Measurements from ENCODE around the gene NHS.

DNA sequence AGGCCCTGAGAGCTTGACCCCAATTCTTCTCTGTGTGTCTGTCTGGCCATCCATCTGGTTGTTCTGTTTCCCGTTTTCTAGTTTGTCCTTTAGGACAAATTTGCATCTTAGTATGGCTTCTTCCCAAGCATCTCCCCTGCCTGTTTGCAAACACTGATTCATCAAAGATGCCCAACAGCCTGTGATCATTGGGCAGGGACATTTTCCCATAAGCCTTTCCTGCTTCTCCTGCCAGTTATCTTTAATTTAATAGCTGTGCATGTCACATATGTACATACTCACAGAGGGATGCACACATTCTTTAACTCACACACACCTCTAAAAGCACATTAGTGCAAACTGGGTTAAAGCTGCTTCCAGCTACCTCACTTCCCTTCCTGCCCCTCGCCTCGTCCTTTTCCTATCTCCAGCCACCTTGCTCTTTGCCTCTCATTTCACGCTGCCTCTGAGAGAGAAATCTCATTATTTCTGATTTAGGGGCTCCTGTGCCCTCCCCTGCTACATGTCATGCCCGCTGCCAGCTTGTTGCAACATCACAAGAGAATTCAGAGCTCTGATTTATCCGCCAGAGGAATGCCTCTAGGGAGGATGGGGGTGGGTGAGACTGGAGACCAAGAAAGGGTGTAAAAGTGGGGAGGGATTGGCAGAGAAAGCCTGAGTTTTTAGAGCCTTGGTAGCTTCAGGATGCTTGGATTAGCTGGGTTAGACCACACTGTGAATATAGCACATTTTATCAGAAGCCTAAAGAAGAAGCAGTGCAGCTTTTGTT, 100.6 kb downstream of the NHS start:
- TF ChIP-seq RFX5 (IDR thresholded peaks at IDR 0.05) = no peak
- TF ChIP-seq POLR2A (IDR thresholded peaks at IDR 0.05; ENCODE audit: low read length) = no peak
- TF ChIP-seq, protein P1, sequence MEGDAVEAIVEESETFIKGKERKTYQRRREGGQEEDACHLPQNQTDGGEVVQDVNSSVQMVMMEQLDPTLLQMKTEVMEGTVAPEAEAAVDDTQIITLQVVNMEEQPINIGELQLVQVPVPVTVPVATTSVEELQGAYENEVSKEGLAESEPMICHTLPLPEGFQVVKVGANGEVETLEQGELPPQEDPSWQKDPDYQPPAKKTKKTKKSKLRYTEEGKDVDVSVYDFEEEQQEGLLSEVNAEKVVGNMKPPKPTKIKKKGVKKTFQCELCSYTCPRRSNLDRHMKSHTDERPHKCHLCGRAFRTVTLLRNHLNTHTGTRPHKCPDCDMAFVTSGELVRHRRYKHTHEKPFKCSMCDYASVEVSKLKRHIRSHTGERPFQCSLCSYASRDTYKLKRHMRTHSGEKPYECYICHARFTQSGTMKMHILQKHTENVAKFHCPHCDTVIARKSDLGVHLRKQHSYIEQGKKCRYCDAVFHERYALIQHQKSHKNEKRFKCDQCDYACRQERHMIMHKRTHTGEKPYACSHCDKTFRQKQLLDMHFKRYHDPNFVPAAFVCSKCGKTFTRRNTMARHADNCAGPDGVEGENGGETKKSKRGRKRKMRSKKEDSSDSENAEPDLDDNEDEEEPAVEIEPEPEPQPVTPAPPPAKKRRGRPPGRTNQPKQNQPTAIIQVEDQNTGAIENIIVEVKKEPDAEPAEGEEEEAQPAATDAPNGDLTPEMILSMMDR (IDR thresholded peaks at IDR 0.05) = no peak
- TF ChIP-seq MAZ (IDR thresholded peaks at IDR 0.05; ENCODE audit: borderline replicate concordance, low read depth, low read length) = no peak
- TF ChIP-seq NR3C1 (IDR thresholded peaks at IDR 0.05) = no peak
- no peak for TF ChIP-seq RCOR1 (IDR thresholded peaks at IDR 0.05; ENCODE audit: low read depth, low read length)
- TF ChIP-seq ESRRA (IDR thresholded peaks at IDR 0.05; ENCODE audit: borderline replicate concordance, low read length) = no peak
- TF ChIP-seq SREBF2 (IDR thresholded peaks at IDR 0.05) = no peak
- TF ChIP-seq CEBPB (IDR thresholded peaks at IDR 0.05) = 0 out of 4 replicates have a peak, but pooled peaks have one; percentile 17 to 26
- no peak for TF ChIP-seq JUN (IDR thresholded peaks at IDR 0.05)
- TF ChIP-seq, protein P2, sequence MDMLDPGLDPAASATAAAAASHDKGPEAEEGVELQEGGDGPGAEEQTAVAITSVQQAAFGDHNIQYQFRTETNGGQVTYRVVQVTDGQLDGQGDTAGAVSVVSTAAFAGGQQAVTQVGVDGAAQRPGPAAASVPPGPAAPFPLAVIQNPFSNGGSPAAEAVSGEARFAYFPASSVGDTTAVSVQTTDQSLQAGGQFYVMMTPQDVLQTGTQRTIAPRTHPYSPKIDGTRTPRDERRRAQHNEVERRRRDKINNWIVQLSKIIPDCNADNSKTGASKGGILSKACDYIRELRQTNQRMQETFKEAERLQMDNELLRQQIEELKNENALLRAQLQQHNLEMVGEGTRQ (IDR thresholded peaks at IDR 0.05) = no peak
- no peak for TF ChIP-seq CBX8 (IDR thresholded peaks at IDR 0.05)

Data from A549 (cell line).